NCI-H510A treated with DMSO at 0.1 percent for 48 hours (cell line): Measurements from ENCODE around the gene LRPAP1.
"Not testable (repeated sequence)": the region's sequence is repeated elsewhere in the genome, so short reads cannot be mapped to it uniquely, and the experiment has no call there.

ENCODE experiments used
- DNase-seq: peaks from one replicate; lab custom pipeline; 2025; lab: John Stamatoyannopoulos, UW

LRPAP1 gene

DNA sequence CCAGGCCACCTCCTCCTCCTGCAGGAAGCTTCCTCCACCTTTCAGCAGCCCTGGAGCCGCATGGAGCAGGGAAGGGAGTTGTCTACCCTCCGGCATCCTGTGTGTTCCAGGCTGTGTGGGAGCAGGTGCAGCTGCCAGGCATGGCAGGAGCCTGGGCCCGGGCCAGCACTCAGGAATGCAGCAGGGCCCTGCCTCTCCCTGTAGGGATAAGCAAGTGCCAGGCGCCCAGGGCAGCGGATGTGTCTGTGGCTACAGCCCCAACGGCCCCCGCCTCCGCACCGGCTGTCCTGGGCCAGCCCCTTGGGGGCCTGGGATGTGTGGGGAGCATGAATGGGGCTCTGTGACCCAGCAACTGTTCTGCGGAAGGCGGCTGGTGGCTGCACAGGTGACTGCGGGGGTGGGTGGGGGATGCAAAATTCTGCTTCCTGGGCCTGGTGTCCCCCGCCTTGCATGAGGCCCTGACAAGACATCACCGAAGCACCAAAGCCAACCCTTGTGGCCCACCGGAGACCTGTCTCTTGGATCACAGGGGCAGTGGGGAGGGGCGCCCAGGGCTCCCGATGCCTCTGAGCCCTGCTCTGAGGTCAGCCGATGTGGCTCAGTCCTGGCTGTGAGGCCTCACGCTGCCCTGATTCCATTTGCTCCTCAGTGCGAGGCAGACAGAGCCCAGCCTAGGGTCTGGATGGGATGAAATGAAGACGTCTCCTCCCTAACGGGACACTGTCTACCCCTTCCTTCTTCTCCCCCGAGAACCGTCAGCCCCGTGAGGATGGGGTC lies 70.5 kb downstream of the LRPAP1 start:
- DNase-seq, result peak; percentile 8

- DNase-seq, result no peak
These were observed 71.3 kb downstream of the LRPAP1 start for GRCh38 chr4:3460926-3461325.

GRCh38 chr4:3459156-3459555 lies 73.1 kb downstream of the LRPAP1 start:
- DNase-seq, result not testable (repeated sequence)

GRCh38 chr4:3458371-3458770 lies 73.9 kb downstream of the LRPAP1 start:
- no peak for DNase-seq

GRCh38 chr4:3455596-3455995 lies 76.6 kb downstream of the LRPAP1 start:
- DNase-seq, result not testable (repeated sequence)
